D721Med (cell line): ENCODE results near the gene PET117.
"Not testable (repeated sequence)": the region's sequence is repeated elsewhere in the genome, so short reads cannot be mapped to it uniquely, and the experiment has no call there.

ENCODE experiments used
- DNase-seq: peaks from one replicate; pipeline ENCODE4 v3.0.0; 2011; ENCODE audit warnings: low spot score; ENCODE audit not compliant: insufficient read length
- FAIRE-seq: peaks from 2 replicates; lab custom pipeline; 2011; peaks lifted over from hg19 to GRCh38; lab: Jason Lieb, UNC
- CTCF ChIP-seq: IDR thresholded peaks from 2 replicates; pipeline ENCODE4 v1.5.1; 2012; ENCODE audit warnings: mild to moderate bottlenecking, control low read depth; ENCODE audit not compliant: insufficient read depth; ENCODE audit errors: missing control alignments

The PET117 gene

GRCh38 chr20:18094191-18094590 is 43.5 kb upstream of the PET117 start:
- no peak for TF ChIP-seq CTCF
- FAIRE-seq: no peak
- no peak for DNase-seq

- not testable (repeated sequence) for DNase-seq, FAIRE-seq
These were observed 37.1 kb upstream of the PET117 start for GRCh38 chr20:18100569-18100968.

- FAIRE-seq: no peak
- DNase-seq: no peak
These were observed 36.4 kb upstream of the PET117 start for GRCh38 chr20:18101125-18101810.

GRCh38 chr20:18103497-18103896 is 34.2 kb upstream of the PET117 start:
- no peak for FAIRE-seq
- no peak for TF ChIP-seq CTCF
- DNase-seq: no peak

More at GRCh38 chr20:18101125-18101810, 36.4 kb upstream of the PET117 start:
- no peak for TF ChIP-seq CTCF

GRCh38 chr20:18108326-18108725 is 29.3 kb upstream of the PET117 start:
- no peak for FAIRE-seq
- no peak for TF ChIP-seq CTCF
- no peak for DNase-seq

GRCh38 chr20:18128574-18128973 is 9.1 kb upstream of the PET117 start:
- DNase-seq, FAIRE-seq: not testable (repeated sequence)

GRCh38 chr20:18132663-18133062 is 5.0 kb upstream of the PET117 start:
- no peak for TF ChIP-seq CTCF
- FAIRE-seq: no peak
- no peak for DNase-seq

- FAIRE-seq (no peak), DNase-seq (no peak)
- no peak for TF ChIP-seq CTCF
These were observed 3.7 kb upstream of the PET117 start for GRCh38 chr20:18133962-18134361.
